K562 (cell line): ENCODE measurements around the gene FMN1. TPM values are rescaled to one million over a fixed set of nuclear protein-coding genes. Genes with fewer than 3 reads are reported as not detected.

Experiments
- ATAC-seq: fragments of 200-7000 bp; cut with Tn5 transposase; 3 replicates; pipeline ENCODE4 v1.9.1; 2020; ENCODE audit warnings: moderate library complexity
- BruUV-seq: library from RNA; stranded (reverse); fragments of 400-500 nt; replicated peaks from 2 replicates; lab custom pipeline; 2021; lab: Mats Ljungman, UMichigan
- CTCF ChIA-PET: fragments of 300-600 bp; formaldehyde crosslinking; extraction: SDS; loops from one replicate; lab custom pipeline; 2021; ENCODE audit warnings: low intra/inter-chr PET ratio; lab: Yijun Ruan, JAX
- POLR2A ChIA-PET: fragments of 300-600, 350-650 bp; sonication (Branson Sonifier 250); formaldehyde crosslinking; extraction: SDS; loops from one replicate; lab custom pipeline; 2021; ENCODE audit warnings: antibody characterized with exemption, inconsistent platforms; lab: Yijun Ruan, JAX
- DNase-seq, 4 experiments: peaks; one replicate each; pipeline versions ENCODE4 v3.0.0 to v3.0.0-alpha.2; 2011 to 2018; ENCODE audit warnings: low spot score in 3 of 4, mixed read lengths in 3 of 4; ENCODE audit errors: extremely low read depth in 1 of 4
- FAIRE-seq: peaks from 2 replicates; lab custom pipeline; 2011; peaks lifted over from hg19 to GRCh38; lab: Jason Lieb, UNC
- H2AFZ ChIP-seq: 2 replicates; pipeline ENCODE4 v1.6.0; 2011; ENCODE audit warnings: low read depth, low read length, control low read depth, inconsistent platforms
- H3K27ac ChIP-seq: fragments of 200-600 bp; 3 replicates; pipeline ENCODE4 v1.8.0; 2011; ENCODE audit warnings: low read depth, mild to moderate bottlenecking, control low read depth, inconsistent platforms, low read length, moderate library complexity, mixed read lengths; ENCODE audit errors: extremely low read depth
- H3K27me3 ChIP-seq, 2 experiments: fragments of 300-600 bp in 1 of 2; 2 replicates in 1 of 2; 3 replicates in 1 of 2; pipeline versions ENCODE4 v1.6.0 to v1.8.0; 2011; ENCODE audit warnings: inconsistent platforms in 2 of 2, low read length in 2 of 2, mild to moderate bottlenecking in 1 of 2, mixed read lengths in 1 of 2, moderate library complexity in 1 of 2; ENCODE audit not compliant: control insufficient read depth in 2 of 2, insufficient read depth in 2 of 2
- H3K36me3 ChIP-seq: fragments of 300-600 bp; 3 replicates; pipeline ENCODE4 v1.8.0; 2011; ENCODE audit warnings: mild to moderate bottlenecking, low read length, inconsistent platforms; ENCODE audit not compliant: control insufficient read depth, insufficient read depth
- H3K4me1 ChIP-seq, 2 experiments: fragments of 200-600 bp in 1 of 2; replicated peaks in 1 of 2; 2 replicates in 1 of 2; 3 replicates in 1 of 2; pipeline versions ENCODE4 v1.5.1 to v1.8.0; 2011; ENCODE audit warnings: inconsistent platforms in 2 of 2, low read length in 2 of 2, mild to moderate bottlenecking in 1 of 2, mixed read lengths in 1 of 2, moderate library complexity in 1 of 2; ENCODE audit not compliant: control insufficient read depth in 2 of 2, insufficient read depth in 2 of 2
- H3K4me2 ChIP-seq: 2 replicates; pipeline ENCODE4 v1.6.1; 2011; ENCODE audit warnings: low read length, control low read depth, inconsistent platforms, mixed read lengths; ENCODE audit not compliant: insufficient read depth
- H3K4me3 ChIP-seq: fragments of 200-600 bp; sonication (generic), shearing (Covaris generic); 2 replicates; pipeline ENCODE4 v1.5.1; 2016; ENCODE audit warnings: control low read depth, inconsistent platforms
- H3K79me2 ChIP-seq: fragments of 200-600 bp; 3 replicates; pipeline ENCODE4 v1.8.0; 2011; ENCODE audit warnings: low read length, inconsistent platforms; ENCODE audit not compliant: control insufficient read depth, insufficient read depth
- H3K9ac ChIP-seq, 2 experiments: 2 replicates each; pipeline versions ENCODE4 v1.6.0 to v1.6.1; 2011; ENCODE audit warnings: low read depth in 2 of 2, low read length in 2 of 2, control low read depth in 1 of 2, inconsistent platforms in 1 of 2, mild to moderate bottlenecking in 1 of 2, mixed read lengths in 1 of 2; ENCODE audit not compliant: insufficient read depth in 1 of 2
- H3K9me1 ChIP-seq: one replicate; pipeline ENCODE4 v1.6.0; 2011; ENCODE audit warnings: inconsistent platforms, mild to moderate bottlenecking, low read length, moderate library complexity; ENCODE audit not compliant: control insufficient read depth, insufficient read depth
- H3K9me3 ChIP-seq: replicated peaks from 2 replicates; pipeline ENCODE4 v1.5.1; 2011; ENCODE audit warnings: low read depth, low read length, inconsistent platforms; ENCODE audit not compliant: control insufficient read depth, insufficient read depth
- H4K20me1 ChIP-seq: replicated peaks from 2 replicates; pipeline ENCODE4 v1.6.1; 2011; ENCODE audit warnings: low read length, inconsistent platforms, mixed read lengths; ENCODE audit not compliant: control insufficient read depth, insufficient read depth
- CCAR2 ChIP-seq: fragments of 200-400 bp; formaldehyde crosslinking; IDR thresholded peaks from 2 replicates; pipeline ENCODE4 v1.6.1; 2017; ENCODE audit warnings: mild to moderate bottlenecking, low read depth, low read length
- FIP1L1 ChIP-seq: fragments of 200-400 bp; formaldehyde crosslinking; IDR thresholded peaks from 2 replicates; pipeline ENCODE4 v1.6.1; 2018; ENCODE audit warnings: mild to moderate bottlenecking, low read depth, low read length; ENCODE audit not compliant: poor library complexity, severe bottlenecking
- GABPB2 ChIP-seq: fragments of 250-450 bp; sonication (Bioruptor Pico); conservative IDR thresholded peaks from 2 replicates; pipeline ENCODE4 v1.5.1; 2021; ENCODE audit warnings: mild to moderate bottlenecking
- HNRNPL ChIP-seq: fragments of 200-400 bp; formaldehyde crosslinking; IDR thresholded peaks from 2 replicates; pipeline ENCODE4 v1.6.1; 2017; ENCODE audit warnings: low read depth, mild to moderate bottlenecking, low read length
- HNRNPLL ChIP-seq: fragments of 200-400 bp; formaldehyde crosslinking; IDR thresholded peaks from 2 replicates; pipeline ENCODE4 v1.6.1; 2017; ENCODE audit warnings: low read length, low read depth, mild to moderate bottlenecking; ENCODE audit not compliant: poor library complexity, severe bottlenecking
- MAFF ChIP-seq: IDR thresholded peaks from 2 replicates; pipeline ENCODE4 v1.6.1; 2012; ENCODE audit warnings: low read length, improper control_type of control experiment
- MAFK ChIP-seq: IDR thresholded peaks from 2 replicates; pipeline ENCODE4 v1.6.1; 2011; ENCODE audit warnings: low read length, improper control_type of control experiment
- ZC3H4 ChIP-seq: sonication (generic); formaldehyde crosslinking; IDR thresholded peaks from 2 replicates; pipeline ENCODE4 v1.9.0; 2021; ENCODE audit warnings: missing genetic modification reagents, borderline replicate concordance
- in situ Hi-C: fragments of 300-500 bp; cut with MboI; formaldehyde crosslinking; loops from 4 replicates; pipeline ENCODE4 v1.15.0; 2018; ENCODE audit warnings: inconsistent platforms, mixed read lengths
- intact Hi-C: fragments of 100-400 bp; cut with micrococcal nuclease; formaldehyde crosslinking; loops from 2 replicates; pipeline ENCODE4 v1.14.2; 2022
- polyA plus RNA-seq, 8 experiments: library from polyadenylated mRNA; depleted of rRNA in 4 of 8; stranded (reverse) in 5 of 8; unstranded in 3 of 8; fragments of >200 nt; fragmentation: Nextera tagmentation in 2 of 8; fragmentation: Illumina TruSeq in 1 of 8; extraction: Ambion mirVana in 2 of 8; extraction: Trizol in 1 of 8; gene quantifications; 2 replicates each; pipeline versions ENCODE4 v1.2.1 to v1.2.3, GENCODE V29; 2011 to 2014; ENCODE audit warnings: inconsistent platforms in 1 of 8, missing spikeins in 1 of 8
- total RNA-seq, 7 experiments: library from RNA; depleted of rRNA in 6 of 7; stranded (reverse); fragments of >200 nt in 6 of 7; fragmentation: Illumina TruSeq in 2 of 7; extraction: Trizol in 2 of 7; gene quantifications; 2 replicates each; pipeline versions ENCODE4 v1.2.1 to v1.2.3, GENCODE V29; 2011 to 2021; ENCODE audit warnings: low replicate concordance in 1 of 7
- TF ChIP-seq, protein P1 (sequence below): sonication (generic); formaldehyde crosslinking; IDR thresholded peaks from 2 replicates; pipeline ENCODE4 v1.8.0; 2022; ENCODE audit warnings: mild to moderate bottlenecking, missing genetic modification reagents
- TF ChIP-seq, protein P2 (sequence below), 3 experiments: fragments of 200-800 bp in 1 of 3; fragments of 250-450 bp in 1 of 3; fragments of 450-650 bp in 1 of 3; sonication (Bioruptor Pico) in 1 of 3; sonication (Bioruptor generic) in 1 of 3; formaldehyde crosslinking in 1 of 3; IDR thresholded peaks; 2 replicates each; pipeline versions ENCODE4 v1.6.1 to v1.8.0; 2016 to 2022; ENCODE audit warnings: mild to moderate bottlenecking in 2 of 3, missing genetic modification characterization in 2 of 3, missing compliant biosample characterization in 1 of 3, moderate library complexity in 1 of 3
- TF ChIP-seq, protein P3 (sequence below): fragments of 250-450 bp; sonication (Bioruptor Pico); IDR thresholded peaks from 2 replicates; pipeline ENCODE4 v1.9.0; 2021; ENCODE audit warnings: mild to moderate bottlenecking, inconsistent platforms

FMN1 gene
- total and polyA plus RNA-seq, 9 of the 15 experiments (the other 6 are each of a cell fraction or from before 2014, with no cell fraction given), result 0.03 to 0.07 (median 0.04) TPM; not detected in 6

DNA sequence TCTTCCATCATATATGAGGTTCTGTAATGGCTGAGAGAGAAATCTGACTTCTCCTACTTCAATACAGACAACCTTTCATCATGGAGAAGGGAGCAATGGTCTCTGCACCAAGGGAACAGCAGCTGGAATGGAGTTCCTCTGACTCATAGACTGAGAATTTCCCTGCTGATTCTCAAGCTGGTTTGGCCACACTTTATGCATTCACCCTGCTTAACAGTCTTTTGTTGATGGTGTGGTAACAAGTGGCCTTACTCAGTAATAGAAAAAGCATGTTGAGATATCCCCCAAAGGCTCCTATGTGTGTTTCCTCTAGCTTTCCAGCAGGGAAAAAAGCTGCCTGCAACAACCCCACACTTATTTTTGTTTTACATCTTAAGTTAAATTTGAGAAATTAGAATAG lies 338.6 kb downstream of the FMN1 start:
- no peaks in the 10 kb centered on the region for H4K20me1 ChIP-seq
- TF ChIP-seq FIP1L1 (no peak), CCAR2 (no peak), HNRNPL (no peak), GABPB2 (CRISPR knock-in tag) (no peak), HNRNPLL (no peak), MAFK (no peak), ZC3H4 (CRISPR knock-in tag) (no peak), MAFF (no peak)
- TF ChIP-seq, protein P1, sequence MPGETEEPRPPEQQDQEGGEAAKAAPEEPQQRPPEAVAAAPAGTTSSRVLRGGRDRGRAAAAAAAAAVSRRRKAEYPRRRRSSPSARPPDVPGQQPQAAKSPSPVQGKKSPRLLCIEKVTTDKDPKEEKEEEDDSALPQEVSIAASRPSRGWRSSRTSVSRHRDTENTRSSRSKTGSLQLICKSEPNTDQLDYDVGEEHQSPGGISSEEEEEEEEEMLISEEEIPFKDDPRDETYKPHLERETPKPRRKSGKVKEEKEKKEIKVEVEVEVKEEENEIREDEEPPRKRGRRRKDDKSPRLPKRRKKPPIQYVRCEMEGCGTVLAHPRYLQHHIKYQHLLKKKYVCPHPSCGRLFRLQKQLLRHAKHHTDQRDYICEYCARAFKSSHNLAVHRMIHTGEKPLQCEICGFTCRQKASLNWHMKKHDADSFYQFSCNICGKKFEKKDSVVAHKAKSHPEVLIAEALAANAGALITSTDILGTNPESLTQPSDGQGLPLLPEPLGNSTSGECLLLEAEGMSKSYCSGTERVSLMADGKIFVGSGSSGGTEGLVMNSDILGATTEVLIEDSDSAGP (CRISPR knock-in tag), result no peak
- TF ChIP-seq, protein P2, sequence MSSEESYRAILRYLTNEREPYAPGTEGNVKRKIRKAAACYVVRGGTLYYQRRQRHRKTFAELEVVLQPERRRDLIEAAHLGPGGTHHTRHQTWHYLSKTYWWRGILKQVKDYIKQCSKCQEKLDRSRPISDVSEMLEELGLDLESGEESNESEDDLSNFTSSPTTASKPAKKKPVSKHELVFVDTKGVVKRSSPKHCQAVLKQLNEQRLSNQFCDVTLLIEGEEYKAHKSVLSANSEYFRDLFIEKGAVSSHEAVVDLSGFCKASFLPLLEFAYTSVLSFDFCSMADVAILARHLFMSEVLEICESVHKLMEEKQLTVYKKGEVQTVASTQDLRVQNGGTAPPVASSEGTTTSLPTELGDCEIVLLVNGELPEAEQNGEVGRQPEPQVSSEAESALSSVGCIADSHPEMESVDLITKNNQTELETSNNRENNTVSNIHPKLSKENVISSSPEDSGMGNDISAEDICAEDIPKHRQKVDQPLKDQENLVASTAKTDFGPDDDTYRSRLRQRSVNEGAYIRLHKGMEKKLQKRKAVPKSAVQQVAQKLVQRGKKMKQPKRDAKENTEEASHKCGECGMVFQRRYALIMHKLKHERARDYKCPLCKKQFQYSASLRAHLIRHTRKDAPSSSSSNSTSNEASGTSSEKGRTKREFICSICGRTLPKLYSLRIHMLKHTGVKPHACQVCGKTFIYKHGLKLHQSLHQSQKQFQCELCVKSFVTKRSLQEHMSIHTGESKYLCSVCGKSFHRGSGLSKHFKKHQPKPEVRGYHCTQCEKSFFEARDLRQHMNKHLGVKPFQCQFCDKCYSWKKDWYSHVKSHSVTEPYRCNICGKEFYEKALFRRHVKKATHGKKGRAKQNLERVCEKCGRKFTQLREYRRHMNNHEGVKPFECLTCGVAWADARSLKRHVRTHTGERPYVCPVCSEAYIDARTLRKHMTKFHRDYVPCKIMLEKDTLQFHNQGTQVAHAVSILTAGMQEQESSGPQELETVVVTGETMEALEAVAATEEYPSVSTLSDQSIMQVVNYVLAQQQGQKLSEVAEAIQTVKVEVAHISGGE (CRISPR knock-in tag; IDR thresholded peaks at IDR 0.05), result no peak
- TF ChIP-seq, protein P3, sequence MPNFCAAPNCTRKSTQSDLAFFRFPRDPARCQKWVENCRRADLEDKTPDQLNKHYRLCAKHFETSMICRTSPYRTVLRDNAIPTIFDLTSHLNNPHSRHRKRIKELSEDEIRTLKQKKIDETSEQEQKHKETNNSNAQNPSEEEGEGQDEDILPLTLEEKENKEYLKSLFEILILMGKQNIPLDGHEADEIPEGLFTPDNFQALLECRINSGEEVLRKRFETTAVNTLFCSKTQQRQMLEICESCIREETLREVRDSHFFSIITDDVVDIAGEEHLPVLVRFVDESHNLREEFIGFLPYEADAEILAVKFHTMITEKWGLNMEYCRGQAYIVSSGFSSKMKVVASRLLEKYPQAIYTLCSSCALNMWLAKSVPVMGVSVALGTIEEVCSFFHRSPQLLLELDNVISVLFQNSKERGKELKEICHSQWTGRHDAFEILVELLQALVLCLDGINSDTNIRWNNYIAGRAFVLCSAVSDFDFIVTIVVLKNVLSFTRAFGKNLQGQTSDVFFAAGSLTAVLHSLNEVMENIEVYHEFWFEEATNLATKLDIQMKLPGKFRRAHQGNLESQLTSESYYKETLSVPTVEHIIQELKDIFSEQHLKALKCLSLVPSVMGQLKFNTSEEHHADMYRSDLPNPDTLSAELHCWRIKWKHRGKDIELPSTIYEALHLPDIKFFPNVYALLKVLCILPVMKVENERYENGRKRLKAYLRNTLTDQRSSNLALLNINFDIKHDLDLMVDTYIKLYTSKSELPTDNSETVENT (CRISPR knock-in tag), result no peak
- TF ChIP-seq, all 486 proteins: peak for 0
- Histone ChIP-seq H3K4me3 (no peak overlapping the region), H3K4me2 (no peak overlapping the region), H3K27me3 (peaks cover 0 to 2% of the 10 kb centered on the region in 2 experiments; a peak in 2 of 5 replicates), H3K9ac (no peak overlapping the region), H3K36me3 (no peaks in the 10 kb centered on the region), H3K4me1 (no peaks in the 10 kb centered on the region), H2AFZ (no peak overlapping the region), H3K79me2 (no peaks in the 10 kb centered on the region), H3K9me1 (no peaks in the 10 kb centered on the region), H3K9me3 (no peaks in the 10 kb centered on the region), H3K27ac (no peak overlapping the region)
- BruUV-seq, result no TSS peak
- in situ Hi-C loops (no loop called here), intact Hi-C loops (no loop called here)
- ChIA-PET POLR2A (no interaction called here), CTCF (no interaction called here)
- no peak for DNase-seq
- ATAC-seq, result no peak
- no peak for FAIRE-seq
